ENCODE measurements around the gene BBIP1. TPM values are rescaled to one million over a fixed set of nuclear protein-coding genes. Genes with fewer than 3 reads are reported as not detected.

Gene BBIP1
- total and polyA plus RNA-seq, 10 of the 15 experiments (the other 5 are each of a cell fraction or from before 2014, with no cell fraction given): 13.8 to 40.8 (median 31.3) TPM

- Histone ChIP-seq H3K4me2 (ENCODE audit: control insufficient read depth, insufficient read depth) (peak overlapping the region; percentile 85), H4K20me1 (ENCODE audit: control insufficient read depth, insufficient read depth) (no peaks in the 10 kb centered on the region), H3K27me3 (replicated peaks in 1 of 2; ENCODE audit: control insufficient read depth in 2 of 2, insufficient read depth in 2 of 2, low read length in 1 of 2) (no peaks in the 10 kb centered on the region), H3K9me3 (replicated peaks; ENCODE audit: control insufficient read depth, insufficient read depth, low read length) (no peaks in the 10 kb centered on the region), H2AFZ (ENCODE audit: control insufficient read depth, low read depth, low read length) (peak overlapping the region; percentile 61), H3K36me3 (ENCODE audit: control insufficient read depth in 2 of 2, insufficient read depth in 2 of 2, low read length in 1 of 2) (no peaks in the 10 kb centered on the region), H3K79me2 (ENCODE audit: control insufficient read depth, insufficient read depth, low read length) (peaks cover 38% of the 10 kb centered on the region), H3K4me3 (peak overlapping the region; percentile 31; the same call in 1 of the 2 replicates), H3K27ac (ENCODE audit: control insufficient read depth, insufficient read depth) (peak overlapping the region; percentile 99), H3K9ac (ENCODE audit: control insufficient read depth, insufficient read depth, low read length) (peak overlapping the region; percentile 56), H3K4me1 (ENCODE audit: control insufficient read depth, insufficient read depth, low read length) (peaks cover 78% of the 10 kb centered on the region)
- no TSS peak for BruUV-seq (replicated peaks)
- no peak for DNase-seq (ENCODE audit: low read depth, low spot score)
- WGBS (ENCODE audit: insufficient coverage, insufficient replicate concordance, low lambda C conversion rate, missing lambda C conversion rate): 0% methylated on average over 4 of the region's 4 CpGs
- intact Hi-C loops (cut with micrococcal nuclease; ENCODE audit: unreplicated experiment): loop anchor here (5.0 kb wide), 1 partner anchor 791 kb away; no protein-coding TSS in a partner anchor
- ATAC-seq: no peak
- ChIA-PET SMC1A (ENCODE audit: uncharacterized antibody, unreplicated experiment) (interaction anchor here (1.0 to 5.1 kb wide), 21 partner anchors 9 to 257 kb away, joined by 3 to 139 read pairs (median 7); no protein-coding TSS in a partner anchor), CTCF (interaction anchor here (0.7 to 5.2 kb wide), 13 partner anchors 8 to 257 kb away, joined by 3 to 53 read pairs (median 6); no protein-coding TSS in a partner anchor), RAD21 (ENCODE audit: unreplicated experiment) (interaction anchor here (1.2 to 5.3 kb wide), 12 partner anchors 9 to 119 kb away, joined by 3 to 138 read pairs (median 9); no protein-coding TSS in a partner anchor), POLR2A (interaction anchor here (1.2 to 5.2 kb wide), 10 partner anchors 9 to 65 kb away, joined by 3 to 78 read pairs (median 18); partner anchors contain the start of genes BBIP1 and SHOC2)
- in situ Hi-C loops (cut with MboI): no loop called here
- FAIRE-seq: no peak
- TF ChIP-seq BCLAF1 (IDR thresholded peaks at IDR 0.05) (no peak), MXI1 (IDR thresholded peaks at IDR 0.05; ENCODE audit: low read depth, low read length) (no peak), IRF4 (IDR thresholded peaks at IDR 0.05; ENCODE audit: low read depth, low read length) (no peak), HDGF (IDR thresholded peaks at IDR 0.05) (no peak), MTA2 (IDR thresholded peaks at IDR 0.05; ENCODE audit: low read depth) (peak; percentile 64; the same call in 1 of the 2 replicates), NFIC (IDR thresholded peaks at IDR 0.05; ENCODE audit: low read depth, low read length) (peak; percentile 74), SMAD5 (IDR thresholded peaks at IDR 0.05; ENCODE audit: low read depth) (no peak), PML (IDR thresholded peaks at IDR 0.05; ENCODE audit: low read length) (peak; percentile 47; the same call in 1 of the 2 replicates), NBN (IDR thresholded peaks at IDR 0.05) (no peak), IKZF2 (IDR thresholded peaks at IDR 0.05) (peak; percentile 63 to 71; a peak in 3 of 4 replicates), MTA3 (IDR thresholded peaks at IDR 0.05; ENCODE audit: borderline replicate concordance, low read length) (peak; percentile 81; the same call in 1 of the 2 replicates), DPF2 (IDR thresholded peaks at IDR 0.05) (peak; percentile 14; the same call in 1 of the 2 replicates), JUNB (IDR thresholded peaks at IDR 0.05) (peak; percentile 45), EED (IDR thresholded peaks at IDR 0.05; ENCODE audit: low read depth) (peak; percentile 61; the same call in 1 of the 2 replicates), IKZF1 (conservative IDR thresholded peaks at IDR 0.05) (peak; percentile 76), STAT1 (conservative IDR thresholded peaks at IDR 0.05) (no peak), CEBPZ (IDR thresholded peaks at IDR 0.05; ENCODE audit: low read depth, low read length) (no peak), ASH2L (IDR thresholded peaks at IDR 0.05; ENCODE audit: borderline replicate concordance, low read depth) (0 out of 2 replicates have a peak, but pooled peaks have one; percentile 10)
These were observed 51.0 kb downstream of the BBIP1 start for GRCh38 chr10:110867807-110868465.

Measured in GM12878 (cell line).